Measurements from ENCODE around the gene CYFIP1. TPM values are rescaled to one million over a fixed set of nuclear protein-coding genes. Genes with fewer than 3 reads are reported as not detected.

The CYFIP1 gene
- total RNA-seq, 1 experiment from 2014 or later: 79.2 TPM

DNA sequence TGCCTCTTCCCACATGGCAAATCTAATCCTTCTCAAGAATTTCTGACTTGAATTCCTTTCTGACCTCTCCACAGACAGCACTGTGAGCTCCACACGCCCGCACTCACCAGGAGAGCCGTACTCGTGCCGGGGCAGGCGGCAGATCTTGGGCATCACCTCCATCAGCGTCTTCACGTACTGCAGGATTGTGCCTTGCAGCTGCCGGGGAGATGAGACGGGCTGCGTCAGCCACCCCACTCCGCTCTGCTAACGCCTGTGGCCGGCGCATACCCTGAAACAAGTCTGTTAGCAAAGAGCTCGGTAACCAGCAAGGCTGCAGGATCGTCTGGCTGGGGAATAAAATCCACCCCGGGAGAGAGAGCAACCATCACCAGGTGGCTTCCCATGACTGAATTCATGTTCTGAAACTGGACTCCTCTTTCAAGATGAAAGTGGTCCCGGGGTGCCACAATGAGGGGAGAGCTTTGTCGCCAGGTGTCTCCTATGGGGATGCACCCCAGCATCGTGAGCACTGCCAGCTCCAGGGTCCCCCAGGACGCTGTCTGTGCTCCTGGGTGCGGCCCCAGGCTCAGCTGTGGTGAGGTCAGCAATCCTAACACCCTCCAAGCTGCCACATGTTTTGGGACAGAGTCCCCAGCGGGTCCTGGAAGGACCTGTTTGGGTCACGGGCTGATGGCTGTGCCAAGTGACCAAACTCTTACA lies 98.3 kb downstream of the CYFIP1 start:
- POLR2A ChIA-PET: no interaction called here
- H3K4me1 Mint-ChIP-seq: peaks cover 9% of the 10 kb centered on the region
- H3K27me3 Mint-ChIP-seq (ENCODE audit: low read depth): no peaks in the 10 kb centered on the region
- CTCF ChIA-PET: no interaction called here
- H3K9me3 Mint-ChIP-seq: peaks cover 7% of the 10 kb centered on the region
- peaks cover 37% of the 10 kb centered on the region for H3K36me3 Mint-ChIP-seq
- no peak for ATAC-seq
- TF ChIP-seq, protein P1, sequence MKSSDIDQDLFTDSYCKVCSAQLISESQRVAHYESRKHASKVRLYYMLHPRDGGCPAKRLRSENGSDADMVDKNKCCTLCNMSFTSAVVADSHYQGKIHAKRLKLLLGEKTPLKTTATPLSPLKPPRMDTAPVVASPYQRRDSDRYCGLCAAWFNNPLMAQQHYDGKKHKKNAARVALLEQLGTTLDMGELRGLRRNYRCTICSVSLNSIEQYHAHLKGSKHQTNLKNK (CRISPR knock-in tag; IDR thresholded peaks at IDR 0.05): no peak
- no peak for TF ChIP-seq TEAD1 (CRISPR knock-in tag; IDR thresholded peaks at IDR 0.05)
- no peak for TF ChIP-seq RORB (CRISPR knock-in tag; IDR thresholded peaks at IDR 0.05)
- TF ChIP-seq, protein P2, sequence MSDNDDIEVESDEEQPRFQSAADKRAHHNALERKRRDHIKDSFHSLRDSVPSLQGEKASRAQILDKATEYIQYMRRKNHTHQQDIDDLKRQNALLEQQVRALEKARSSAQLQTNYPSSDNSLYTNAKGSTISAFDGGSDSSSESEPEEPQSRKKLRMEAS (CRISPR knock-in tag; IDR thresholded peaks at IDR 0.05): no peak
- TF ChIP-seq SMAD4 (CRISPR knock-in tag; IDR thresholded peaks at IDR 0.05): no peak
- TF ChIP-seq, protein P3, sequence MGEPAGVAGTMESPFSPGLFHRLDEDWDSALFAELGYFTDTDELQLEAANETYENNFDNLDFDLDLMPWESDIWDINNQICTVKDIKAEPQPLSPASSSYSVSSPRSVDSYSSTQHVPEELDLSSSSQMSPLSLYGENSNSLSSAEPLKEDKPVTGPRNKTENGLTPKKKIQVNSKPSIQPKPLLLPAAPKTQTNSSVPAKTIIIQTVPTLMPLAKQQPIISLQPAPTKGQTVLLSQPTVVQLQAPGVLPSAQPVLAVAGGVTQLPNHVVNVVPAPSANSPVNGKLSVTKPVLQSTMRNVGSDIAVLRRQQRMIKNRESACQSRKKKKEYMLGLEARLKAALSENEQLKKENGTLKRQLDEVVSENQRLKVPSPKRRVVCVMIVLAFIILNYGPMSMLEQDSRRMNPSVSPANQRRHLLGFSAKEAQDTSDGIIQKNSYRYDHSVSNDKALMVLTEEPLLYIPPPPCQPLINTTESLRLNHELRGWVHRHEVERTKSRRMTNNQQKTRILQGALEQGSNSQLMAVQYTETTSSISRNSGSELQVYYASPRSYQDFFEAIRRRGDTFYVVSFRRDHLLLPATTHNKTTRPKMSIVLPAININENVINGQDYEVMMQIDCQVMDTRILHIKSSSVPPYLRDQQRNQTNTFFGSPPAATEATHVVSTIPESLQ (CRISPR knock-in tag; IDR thresholded peaks at IDR 0.05): no peak
- no peak for TF ChIP-seq NFYB (CRISPR knock-in tag; conservative IDR thresholded peaks at IDR 0.05; ENCODE audit: low read depth)
- H3K27ac Mint-ChIP-seq: no peak overlapping the region; the same call in 1 of the 2 replicates
- H3K4me3 Mint-ChIP-seq: no peak overlapping the region
- no peak for DNase-seq (ENCODE audit: low spot score)

DNA sequence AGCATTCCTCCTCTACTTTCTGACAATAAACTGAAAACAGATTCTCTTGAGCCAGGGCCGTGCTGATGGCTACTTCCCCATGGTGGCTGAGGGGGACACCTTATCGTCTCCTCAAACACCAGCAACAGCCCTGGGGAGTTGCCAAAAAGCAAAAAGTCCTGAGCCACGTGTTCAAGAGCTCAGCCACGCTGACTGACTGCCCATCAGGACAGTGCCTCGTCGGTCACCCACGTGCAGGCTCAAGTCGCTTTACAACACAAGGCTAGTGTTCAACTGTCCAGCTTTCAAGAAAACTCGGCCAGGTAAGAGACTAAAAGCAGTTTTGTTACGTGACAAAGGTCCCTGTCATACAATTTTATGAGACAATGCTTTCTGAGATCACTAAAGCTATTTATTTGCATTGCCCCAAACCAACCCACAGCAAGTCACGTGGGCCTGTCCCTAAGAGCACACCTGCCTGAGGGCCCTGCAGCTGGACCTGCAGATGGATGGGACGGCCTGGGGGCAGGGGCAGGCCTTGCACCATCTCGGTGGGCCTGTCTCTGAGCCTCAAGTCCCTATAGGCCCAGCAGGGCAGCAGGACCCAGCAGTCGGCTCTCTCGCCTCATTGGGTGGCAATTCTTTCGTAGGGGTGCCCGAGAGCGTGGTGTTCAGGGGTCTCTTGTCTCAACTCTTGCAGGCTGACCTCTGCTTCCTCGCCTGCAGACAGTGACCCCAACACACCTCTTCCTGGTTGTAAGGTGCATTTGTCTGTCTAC lies 99.0 kb downstream of the CYFIP1 start:
- H3K4me3 Mint-ChIP-seq: no peak overlapping the region
- no peak overlapping the region; the same call in none of the 2 replicates for H3K27ac Mint-ChIP-seq
- ChIA-PET POLR2A (no interaction called here), CTCF (no interaction called here)
- H3K36me3 Mint-ChIP-seq: peaks cover 42% of the 10 kb centered on the region
- DNase-seq (ENCODE audit: low spot score): no peak
- TF ChIP-seq RELA (CRISPR knock-in tag; IDR thresholded peaks at IDR 0.05; ENCODE audit: borderline replicate concordance) (no peak), ETV6 (CRISPR knock-in tag; IDR thresholded peaks at IDR 0.05) (no peak), CREM (CRISPR knock-in tag; IDR thresholded peaks at IDR 0.05) (no peak), TEAD4 (CRISPR knock-in tag; IDR thresholded peaks at IDR 0.05) (no peak)
- TF ChIP-seq, protein P4, sequence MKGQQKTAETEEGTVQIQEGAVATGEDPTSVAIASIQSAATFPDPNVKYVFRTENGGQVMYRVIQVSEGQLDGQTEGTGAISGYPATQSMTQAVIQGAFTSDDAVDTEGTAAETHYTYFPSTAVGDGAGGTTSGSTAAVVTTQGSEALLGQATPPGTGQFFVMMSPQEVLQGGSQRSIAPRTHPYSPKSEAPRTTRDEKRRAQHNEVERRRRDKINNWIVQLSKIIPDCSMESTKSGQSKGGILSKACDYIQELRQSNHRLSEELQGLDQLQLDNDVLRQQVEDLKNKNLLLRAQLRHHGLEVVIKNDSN (CRISPR knock-in tag; IDR thresholded peaks at IDR 0.05): no peak
- TF ChIP-seq, protein P5, sequence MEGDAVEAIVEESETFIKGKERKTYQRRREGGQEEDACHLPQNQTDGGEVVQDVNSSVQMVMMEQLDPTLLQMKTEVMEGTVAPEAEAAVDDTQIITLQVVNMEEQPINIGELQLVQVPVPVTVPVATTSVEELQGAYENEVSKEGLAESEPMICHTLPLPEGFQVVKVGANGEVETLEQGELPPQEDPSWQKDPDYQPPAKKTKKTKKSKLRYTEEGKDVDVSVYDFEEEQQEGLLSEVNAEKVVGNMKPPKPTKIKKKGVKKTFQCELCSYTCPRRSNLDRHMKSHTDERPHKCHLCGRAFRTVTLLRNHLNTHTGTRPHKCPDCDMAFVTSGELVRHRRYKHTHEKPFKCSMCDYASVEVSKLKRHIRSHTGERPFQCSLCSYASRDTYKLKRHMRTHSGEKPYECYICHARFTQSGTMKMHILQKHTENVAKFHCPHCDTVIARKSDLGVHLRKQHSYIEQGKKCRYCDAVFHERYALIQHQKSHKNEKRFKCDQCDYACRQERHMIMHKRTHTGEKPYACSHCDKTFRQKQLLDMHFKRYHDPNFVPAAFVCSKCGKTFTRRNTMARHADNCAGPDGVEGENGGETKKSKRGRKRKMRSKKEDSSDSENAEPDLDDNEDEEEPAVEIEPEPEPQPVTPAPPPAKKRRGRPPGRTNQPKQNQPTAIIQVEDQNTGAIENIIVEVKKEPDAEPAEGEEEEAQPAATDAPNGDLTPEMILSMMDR (IDR thresholded peaks at IDR 0.05): no peak
- H3K4me1 Mint-ChIP-seq: peaks cover 9% of the 10 kb centered on the region
- H3K27me3 Mint-ChIP-seq (ENCODE audit: low read depth): no peaks in the 10 kb centered on the region
- no peak for ATAC-seq
- H3K9me3 Mint-ChIP-seq: peaks cover 8% of the 10 kb centered on the region

DNA sequence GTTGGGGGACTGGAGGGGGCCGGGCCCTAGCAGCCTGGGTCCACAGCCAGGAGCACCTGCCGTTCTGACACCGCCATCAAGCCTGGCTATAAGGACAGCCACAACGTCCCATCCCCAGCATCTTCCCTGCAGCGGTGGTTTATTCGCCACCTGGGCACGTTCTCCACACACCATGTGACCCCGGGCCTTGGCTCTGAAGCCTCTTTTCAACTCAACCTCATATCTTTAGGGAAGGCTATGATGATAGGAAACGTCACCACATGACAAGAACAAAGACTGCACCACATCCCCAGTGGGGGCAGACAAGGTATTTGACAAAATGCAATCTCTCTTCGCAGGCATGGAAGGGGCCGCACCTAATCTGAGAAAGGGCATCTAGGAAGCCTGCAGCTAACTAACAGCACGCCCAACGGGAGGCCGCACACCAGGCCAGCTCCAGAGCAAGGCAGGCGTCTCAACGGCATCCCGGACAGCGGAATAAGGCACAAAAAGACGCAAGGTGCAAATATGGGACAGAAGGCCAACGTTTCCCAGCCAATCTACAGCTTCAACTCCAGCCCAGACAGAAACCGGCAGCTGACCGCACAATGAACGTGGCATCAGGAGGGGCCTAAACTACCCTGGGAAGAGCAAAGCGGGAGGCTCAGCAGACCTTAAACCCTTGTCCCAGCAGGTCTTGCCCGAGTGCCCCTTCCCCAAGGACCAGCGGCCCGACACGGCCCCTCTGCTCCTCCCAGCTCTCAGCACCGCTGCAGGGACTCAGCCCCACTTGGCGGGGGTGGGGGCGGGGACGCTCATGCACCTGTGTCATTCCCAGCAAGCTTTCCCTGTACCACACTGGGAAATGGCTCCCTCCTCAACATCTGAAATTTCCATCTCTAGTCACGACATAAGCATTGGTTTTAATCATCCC lies 99.8 kb downstream of the CYFIP1 start:
- no peak for TF ChIP-seq ZNF396 (CRISPR knock-in tag; IDR thresholded peaks at IDR 0.05; ENCODE audit: borderline replicate concordance)
- TF ChIP-seq GRHL2 (CRISPR knock-in tag; IDR thresholded peaks at IDR 0.05; ENCODE audit: insufficient replicate concordance, severe bottlenecking): no peak
- TF ChIP-seq FOXK1 (CRISPR knock-in tag; IDR thresholded peaks at IDR 0.05): no peak
- no peak for TF ChIP-seq ZNF416 (CRISPR knock-in tag; IDR thresholded peaks at IDR 0.05)
- TF ChIP-seq, protein P5 (IDR thresholded peaks at IDR 0.05): no peak
- Mint-ChIP-seq H3K27me3 (ENCODE audit: low read depth) (no peaks in the 10 kb centered on the region), H3K4me1 (peaks cover 9% of the 10 kb centered on the region), H3K27ac (no peak overlapping the region), H3K36me3 (peaks cover 44% of the 10 kb centered on the region), H3K9me3 (peaks cover 8% of the 10 kb centered on the region), H3K4me3 (no peak overlapping the region)
- DNase-seq (ENCODE audit: low spot score) (no peak), ATAC-seq (no peak)
- POLR2A ChIA-PET: no interaction called here
- CTCF ChIA-PET: interaction anchor here (1.7 kb wide), 1 partner anchor 156 kb away, joined by 5 read pairs; no protein-coding TSS in a partner anchor

All from WTC11 (cell line).